Fibroblast of skin of right biceps (primary cell): Measurements from ENCODE around the gene LTBP3.

Experiments
- DNase-seq: peaks from one replicate; pipeline ENCODE4 v3.0.0-alpha.2; 2013

The LTBP3 gene

DNA sequence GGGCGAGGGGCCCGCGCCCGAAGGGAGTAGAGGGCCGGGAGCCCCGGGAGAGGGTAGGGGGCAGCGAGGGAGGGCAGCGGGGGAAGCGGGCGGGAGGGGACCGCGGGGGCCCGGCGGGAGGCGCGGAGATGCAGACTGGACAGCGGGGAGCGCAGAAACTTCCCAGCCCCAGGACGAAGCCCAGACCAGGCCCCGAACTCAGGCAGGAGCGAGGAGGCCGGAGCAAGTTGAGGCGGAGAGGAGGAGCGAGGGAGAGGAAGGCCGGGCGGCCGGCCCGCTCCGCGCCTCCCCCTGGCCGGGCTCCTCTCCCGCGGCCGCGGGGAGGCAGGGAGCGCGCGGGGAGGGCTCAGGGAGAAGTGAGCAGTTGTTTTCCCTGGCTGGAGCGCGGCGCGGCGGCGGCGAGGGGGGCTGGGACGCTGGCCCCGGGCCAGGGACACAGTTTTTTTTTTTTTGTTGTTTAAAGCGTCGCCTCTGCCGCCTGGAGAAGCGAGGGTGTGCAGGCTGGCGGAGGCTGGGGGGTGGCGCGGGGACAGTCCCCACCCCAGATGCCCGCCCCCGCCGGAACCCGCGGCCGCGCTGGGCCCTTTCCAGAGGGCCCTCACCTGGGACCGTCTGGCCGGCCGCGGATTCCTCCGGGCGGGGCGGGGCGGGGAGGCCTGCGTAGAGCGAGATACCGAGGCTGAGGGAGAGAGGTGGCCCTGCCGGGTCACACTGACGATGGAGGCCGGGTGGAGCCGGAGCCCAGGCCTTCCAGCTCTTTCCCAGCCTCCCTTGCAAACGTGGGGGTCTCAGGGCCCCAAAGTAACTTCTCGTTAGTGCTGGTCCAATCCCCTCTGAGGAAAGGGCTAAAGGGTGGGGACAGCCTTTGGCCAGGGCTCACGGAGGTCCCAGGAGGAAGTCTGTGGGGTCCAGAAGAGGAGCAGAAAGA is at the start of gene LTBP3:
LTBP3 (minus strand) TSS at position 358 of the 928 bp plus-strand sequence. CDS start 400 bp downstream, outside the sequence.
- DNase-seq: peak; percentile 89

DNA sequence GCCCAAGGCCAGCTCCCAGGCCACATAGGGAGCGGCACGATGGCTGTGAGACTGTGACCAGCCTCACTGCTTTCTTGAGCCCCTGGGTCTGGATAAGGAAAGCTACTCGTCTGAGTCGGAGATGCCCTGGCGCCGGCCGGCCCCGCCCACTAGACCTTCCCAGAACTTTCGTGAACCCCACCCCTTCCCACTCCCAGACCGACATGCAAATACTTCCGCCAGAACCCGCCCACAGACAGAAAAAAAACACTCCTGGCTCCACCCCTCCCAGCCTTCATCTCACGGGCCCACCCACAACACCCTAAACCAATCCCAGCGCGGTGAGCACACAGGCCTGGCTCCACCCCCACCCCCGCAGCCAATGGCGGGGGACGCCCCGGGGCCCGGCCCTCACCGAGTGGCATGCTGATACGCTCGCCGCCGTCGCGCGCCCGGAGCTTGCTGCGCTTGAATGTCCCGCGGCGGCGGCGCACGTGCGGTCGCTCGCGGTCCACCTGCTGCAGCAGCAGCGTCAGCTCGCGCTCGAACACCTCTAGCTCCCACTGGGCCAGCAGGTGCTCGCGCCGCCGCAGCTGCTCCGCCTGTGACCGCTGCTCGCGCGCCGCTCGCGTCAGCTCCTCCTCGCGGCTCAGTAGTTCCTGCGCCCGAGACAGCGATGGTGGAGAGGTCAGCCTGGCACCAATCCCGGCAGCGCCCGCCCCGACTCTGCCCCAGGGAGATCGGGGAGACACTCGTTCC is 48.9 kb upstream of the LTBP3 start:
- peak; percentile 98 for DNase-seq

DNA sequence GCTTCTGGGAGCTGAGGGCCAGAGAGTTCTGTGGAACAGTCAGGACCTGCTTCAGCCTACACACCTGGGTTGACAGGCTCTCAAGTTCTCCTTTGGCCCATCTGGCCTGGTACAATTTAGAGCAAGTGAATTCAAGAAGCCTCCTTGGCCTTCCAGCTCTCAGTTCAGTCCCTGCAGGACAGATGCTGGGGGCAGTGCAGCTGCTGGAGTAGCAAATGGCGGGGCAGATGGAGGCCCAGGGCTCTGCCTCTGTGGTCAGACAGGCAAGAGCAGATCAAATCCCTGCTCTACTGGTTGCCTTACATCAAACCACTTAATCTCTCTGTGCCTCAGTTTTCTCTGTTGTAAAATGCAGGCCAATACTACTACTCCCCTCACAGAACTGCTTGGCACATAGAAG is 46.1 kb upstream of the LTBP3 start:
- DNase-seq: no peak

DNA sequence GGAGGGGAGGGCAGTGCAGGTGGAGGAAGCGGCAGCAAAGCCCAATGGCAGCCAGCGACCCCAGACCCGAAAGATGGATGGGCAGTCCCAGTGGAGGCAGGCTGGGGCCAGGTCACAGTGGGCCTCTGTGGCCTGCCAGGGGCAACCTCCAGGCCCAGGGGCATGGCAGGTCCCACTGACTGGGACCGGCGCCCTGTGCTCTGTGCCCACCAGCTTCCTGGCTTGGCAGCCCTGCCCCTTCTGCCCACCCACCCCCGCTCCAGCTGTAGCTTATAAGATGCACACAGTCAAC is 41.7 kb upstream of the LTBP3 start:
- DNase-seq: no peak

DNA sequence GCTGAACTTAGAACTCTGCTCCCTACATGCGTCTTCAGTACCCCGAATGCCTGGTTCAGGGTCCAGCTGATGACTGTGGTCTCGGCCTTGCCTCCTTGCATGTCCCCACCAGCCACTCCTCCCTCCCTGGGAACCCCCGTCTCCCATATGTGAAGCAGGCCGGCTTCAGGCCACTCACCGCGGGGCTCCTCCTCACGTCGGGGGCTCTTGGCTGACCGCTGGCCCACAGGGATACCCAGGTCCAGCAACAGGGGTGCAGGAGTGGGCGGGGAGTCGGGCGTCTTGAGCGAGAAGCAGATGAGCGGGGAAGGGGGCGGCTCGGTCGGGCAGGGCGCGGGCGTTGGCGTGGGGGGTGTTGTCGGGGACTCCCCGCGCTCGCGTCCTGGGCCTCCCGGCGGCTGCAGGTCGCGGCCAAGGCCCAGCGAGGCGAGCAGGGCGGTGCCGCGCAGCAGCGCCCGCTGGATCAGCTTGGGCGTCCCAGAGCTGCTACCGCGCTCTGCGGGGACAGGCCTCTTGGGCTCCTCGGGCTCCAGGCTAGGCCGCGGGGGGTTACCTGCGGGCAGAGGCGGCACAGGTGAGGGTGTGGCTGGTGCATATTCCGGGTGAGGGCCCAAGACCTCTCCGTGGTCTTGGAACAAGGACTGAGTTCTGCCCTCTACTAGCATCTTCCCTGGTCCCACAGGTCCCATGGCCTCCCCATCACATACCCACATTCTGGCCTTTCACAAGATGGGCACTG is 41.2 kb upstream of the LTBP3 start:
- DNase-seq: no peak

DNA sequence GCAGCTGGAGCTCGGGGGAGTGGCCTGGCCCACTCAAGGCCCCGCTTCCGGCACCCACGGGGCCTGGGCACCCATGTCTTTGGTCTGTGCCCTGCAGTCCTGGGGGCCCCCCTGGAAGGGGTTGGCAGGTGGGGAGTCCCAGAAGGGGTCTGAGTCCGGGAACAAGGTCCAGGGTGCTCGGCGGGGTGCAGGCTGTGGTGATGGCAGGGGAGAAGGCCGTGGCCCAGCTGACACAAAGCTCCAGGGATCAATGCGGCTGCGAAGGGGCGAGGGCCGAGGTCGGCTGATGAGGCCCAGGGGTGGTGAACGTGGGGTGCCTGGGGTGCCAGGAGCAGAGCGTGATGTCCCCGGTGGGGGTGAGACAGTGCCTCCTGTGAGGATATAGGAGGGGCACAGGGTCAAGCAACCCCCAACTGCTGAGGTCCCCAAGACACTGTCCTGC is 40.1 kb upstream of the LTBP3 start:
- DNase-seq: no peak

DNA sequence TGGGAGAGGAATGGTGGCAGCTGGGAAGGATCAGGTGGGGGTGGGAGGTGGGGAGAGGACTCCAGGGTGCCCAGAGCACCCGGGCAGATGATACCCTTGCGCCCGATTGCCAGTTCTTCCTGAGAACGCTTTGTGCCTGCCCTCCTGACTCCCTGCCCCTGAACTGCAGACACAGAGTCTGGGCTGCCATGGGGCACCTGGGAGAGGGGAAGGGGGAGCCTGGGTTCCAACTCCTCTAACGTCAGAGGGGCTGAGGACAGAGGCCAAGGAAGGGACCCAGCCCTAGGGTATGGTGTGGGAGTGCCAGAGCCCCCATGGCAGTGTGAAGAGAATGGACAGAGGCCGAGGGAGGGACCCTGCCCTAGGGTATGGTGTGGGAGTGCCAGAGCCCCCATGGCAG is 38.4 kb upstream of the LTBP3 start:
- no peak for DNase-seq

DNA sequence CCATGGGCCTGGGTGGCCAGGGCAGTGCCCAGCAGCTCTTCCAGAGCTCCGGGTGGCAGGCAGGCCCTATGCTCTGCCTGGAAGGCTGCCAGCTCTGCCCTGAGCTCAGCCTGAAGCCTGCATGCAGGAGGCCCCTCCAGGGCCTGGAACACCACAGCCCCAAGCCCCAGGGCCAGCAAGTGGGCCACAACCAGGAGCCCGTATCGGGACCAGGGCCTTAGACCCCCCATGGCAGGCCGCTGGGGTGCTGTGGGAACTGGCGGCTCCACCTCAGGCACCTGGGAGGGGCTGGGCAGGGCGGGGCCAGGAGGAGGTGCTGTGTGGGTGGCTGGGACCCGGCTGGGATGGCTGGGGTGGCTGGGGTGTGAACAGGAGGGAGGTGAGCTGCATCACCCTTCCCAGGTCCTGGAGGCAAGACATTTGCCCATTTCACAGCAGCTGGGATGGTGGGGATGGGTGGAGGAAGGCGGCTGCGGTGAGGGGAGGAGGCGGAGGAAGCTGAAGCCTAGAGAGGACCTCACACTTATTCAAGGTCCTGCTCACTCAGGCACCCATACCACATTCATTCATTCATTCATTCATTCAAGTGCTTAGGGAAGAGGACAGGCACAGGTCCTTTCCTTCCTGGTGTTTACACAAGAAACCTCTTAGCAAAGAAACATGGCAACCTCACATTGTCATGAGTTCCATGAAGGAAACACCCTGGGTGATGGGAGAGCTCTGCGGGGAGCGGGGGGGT is 37.6 kb upstream of the LTBP3 start, which contains the start of gene KCNK7:
KCNK7 (minus strand) TSS at position 258 of the 739 bp plus-strand sequence; CDS start at position 230, 28 bp downstream.
- DNase-seq: no peak

DNA sequence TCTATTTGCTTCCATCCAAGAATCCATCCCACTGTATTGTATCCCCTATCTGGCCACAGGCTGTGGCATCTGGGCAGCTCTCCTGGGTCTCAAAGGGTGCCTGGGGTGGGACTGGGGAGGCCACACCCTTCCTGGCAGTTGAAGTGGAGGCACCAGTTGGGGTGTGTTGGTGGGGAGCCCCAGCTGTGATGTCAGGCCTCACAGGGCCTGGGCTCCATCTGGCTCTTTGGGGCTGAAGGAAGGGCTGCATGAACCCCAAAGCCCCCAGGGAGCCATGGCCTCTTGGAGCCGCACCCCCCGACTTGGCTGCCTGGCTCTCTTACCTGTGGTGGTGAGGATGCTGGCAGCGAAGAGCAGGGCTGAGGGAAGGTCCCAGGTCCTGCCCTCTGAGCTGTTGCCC is 37.0 kb upstream of the LTBP3 start:
- DNase-seq: no peak

DNA sequence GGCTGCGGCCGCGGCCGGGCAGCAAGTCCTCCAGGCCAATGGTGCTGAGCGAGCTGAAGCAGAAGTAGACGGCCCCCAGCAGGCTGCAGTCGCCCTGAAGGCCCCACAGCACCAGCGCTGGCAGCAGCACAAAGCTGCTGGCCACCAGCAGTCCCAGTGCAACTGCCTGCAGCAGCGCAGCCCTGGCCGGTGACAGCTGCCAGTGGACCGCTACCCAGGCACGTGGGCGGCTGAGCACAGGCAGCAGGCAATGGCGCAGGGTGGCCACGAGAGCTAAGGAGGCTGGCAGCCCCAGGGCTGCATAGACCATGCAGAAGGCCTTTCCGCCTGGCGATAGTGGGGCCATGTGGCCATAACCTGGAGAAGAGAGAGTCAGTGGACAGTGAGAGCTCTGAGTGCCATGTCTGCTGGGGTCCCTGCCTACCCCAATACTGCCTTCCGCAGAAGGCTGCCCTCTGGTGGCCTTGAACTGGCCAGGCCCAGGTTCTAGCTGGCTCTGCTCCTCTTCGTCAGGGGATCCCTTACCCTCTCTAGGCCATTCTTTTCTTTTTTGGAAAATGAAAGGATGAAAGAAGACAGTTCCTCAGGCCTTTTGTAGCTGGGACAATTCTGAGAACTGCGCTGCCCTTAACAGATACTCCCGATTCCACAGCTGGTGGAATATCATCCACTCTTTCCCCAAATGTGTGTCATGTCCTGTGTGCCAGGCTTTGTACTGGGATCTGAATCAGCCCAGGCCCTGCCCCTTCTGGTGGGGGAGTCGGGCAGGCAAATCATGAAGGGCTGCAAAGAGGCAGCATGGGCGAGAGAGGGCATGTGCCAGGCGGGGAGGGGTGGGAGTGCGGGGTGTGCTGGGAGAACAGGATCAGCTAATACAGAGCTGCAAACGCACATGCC is 35.6 kb upstream of the LTBP3 start:
- peak; percentile 31 for DNase-seq

DNA sequence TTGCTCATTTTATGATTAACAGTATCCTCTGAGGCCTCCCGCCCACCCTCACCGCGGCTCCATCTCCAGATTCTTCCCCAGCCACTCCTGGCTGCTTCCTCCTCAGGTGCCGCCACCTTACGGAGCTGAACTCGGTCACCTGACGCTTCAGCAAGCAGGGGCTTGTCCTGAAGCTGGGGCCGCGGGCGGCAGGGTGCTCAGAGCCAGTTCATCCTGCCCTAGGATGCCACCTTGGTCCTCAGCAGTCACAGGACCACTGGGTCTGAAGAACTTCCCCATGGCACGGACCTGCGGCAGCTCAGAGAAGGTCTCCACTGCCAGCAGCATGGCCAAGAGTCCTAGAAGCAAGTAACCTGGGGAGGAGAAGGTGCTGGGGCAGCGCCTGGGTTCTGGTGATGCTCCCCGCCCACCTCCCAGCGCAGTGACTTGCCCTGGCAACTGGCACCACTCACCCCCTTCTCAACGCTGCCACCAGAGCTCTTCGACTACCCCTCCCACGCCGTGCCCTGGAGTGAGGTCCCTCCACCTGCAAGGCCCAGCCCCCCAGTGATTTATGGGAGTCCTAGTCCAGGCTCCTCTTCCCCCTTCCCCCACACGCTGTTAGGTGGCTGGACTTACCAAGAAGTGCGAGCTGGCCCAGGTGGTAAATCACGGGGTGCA is 34.8 kb upstream of the LTBP3 start:
- DNase-seq: no peak

DNA sequence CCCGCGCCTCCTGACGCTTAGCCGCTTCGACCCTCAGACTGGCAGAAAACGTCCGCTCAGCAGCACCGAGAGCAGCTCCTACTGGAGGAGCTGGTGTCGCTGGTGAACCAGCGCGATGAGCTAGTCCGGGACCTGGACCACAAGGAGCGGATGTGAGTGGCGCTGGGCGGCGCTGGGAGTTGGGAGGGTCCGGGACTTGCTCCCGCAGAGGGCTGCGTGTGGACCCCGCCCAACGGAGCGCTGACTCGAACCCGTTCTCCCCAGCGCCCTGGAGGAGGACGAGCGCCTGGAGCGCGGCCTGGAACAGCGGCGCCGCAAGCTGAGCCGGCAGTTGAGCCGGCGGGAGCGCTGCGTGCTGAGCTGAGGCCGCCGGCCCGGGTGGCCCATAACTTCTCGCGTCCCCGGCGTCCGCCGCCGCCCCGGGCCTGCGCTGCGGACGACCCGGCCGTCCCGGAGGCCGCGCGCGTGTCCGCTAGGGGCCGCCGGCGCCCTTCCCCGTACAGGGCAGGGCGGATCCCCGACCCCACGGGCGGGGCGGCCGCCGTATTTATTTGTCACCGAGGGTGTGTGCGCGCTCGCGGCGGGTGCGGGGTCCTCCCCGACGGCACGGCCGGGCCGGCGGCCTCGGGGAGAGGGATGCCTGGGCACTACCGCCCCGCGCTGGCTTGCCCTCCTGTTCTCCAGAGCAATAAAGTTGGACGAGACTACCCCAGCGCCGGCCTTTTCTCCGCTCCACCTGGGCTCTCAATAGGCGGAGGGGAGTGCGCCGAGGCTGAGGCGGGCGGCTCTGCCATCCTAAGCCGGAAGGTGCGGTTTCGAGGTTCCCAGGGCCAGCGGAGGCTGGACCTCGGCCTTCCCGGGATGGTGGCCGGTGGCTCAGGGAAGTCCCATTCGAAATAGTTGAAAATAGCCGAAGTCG is 34.0 kb upstream of the LTBP3 start:
- peak; percentile 79 for DNase-seq

DNA sequence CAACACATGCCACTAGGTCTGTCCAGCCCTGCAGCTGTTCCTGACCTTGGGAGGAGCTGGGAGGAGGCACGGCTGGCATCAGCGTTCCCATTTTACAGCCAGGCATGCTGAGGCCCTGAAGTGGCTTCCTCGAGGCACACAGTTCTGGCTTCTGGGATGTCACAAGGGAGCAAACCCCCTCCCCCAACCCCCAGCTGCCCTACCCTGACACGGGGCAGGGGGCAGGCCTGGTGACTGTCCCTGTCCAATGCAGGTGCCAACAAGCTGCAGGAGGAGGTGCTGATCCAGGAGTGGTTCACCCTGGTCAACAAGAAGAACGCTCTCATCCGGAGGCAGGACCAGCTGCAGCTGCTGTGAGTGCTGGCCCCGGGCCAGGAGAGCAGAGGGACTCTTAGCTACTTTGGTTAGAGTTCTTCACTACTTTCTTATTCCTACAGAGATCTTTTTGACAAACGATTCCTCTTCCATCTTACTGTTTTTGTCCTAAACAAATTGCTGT is 32.1 kb upstream of the LTBP3 start:
- no peak for DNase-seq

DNA sequence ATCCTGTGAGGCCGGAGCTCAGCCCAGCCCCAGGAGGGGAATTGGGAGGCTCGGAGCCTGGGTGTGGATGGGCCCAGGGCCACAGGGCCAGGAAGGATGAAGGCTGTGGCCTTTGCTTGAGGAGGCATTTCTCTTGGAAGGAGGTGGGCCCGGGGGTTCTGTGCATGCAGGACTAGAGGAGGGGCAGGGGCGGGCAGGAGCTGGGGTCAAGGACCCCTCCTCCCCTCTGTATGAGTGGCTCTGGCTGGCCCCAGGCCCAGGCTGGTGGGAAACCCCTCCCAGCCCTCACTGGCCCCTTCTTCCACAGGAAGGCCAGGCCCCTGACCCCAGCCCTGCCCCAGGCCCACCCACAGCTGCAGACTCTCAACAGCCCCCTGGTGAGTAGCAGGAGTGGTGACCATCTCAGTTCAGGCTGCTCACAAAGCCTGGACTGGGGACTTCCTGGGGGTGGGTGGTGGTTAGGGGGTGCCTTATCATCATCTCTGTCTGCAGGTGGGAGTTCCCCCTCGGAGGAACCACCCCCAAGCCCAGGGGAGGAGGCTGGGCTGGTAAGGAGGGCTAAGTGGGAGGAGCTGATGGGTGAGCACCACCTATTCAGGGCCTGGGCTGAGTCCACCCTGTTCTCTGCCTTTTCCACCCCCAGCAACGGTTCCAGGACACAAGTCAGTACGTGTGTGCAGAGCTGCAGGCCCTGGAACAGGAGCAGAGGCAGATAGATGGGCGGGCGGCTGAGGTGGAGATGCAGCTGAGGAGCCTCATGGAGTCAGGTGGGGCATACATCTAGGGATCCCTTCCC is 31.5 kb upstream of the LTBP3 start:
- no peak for DNase-seq

DNA sequence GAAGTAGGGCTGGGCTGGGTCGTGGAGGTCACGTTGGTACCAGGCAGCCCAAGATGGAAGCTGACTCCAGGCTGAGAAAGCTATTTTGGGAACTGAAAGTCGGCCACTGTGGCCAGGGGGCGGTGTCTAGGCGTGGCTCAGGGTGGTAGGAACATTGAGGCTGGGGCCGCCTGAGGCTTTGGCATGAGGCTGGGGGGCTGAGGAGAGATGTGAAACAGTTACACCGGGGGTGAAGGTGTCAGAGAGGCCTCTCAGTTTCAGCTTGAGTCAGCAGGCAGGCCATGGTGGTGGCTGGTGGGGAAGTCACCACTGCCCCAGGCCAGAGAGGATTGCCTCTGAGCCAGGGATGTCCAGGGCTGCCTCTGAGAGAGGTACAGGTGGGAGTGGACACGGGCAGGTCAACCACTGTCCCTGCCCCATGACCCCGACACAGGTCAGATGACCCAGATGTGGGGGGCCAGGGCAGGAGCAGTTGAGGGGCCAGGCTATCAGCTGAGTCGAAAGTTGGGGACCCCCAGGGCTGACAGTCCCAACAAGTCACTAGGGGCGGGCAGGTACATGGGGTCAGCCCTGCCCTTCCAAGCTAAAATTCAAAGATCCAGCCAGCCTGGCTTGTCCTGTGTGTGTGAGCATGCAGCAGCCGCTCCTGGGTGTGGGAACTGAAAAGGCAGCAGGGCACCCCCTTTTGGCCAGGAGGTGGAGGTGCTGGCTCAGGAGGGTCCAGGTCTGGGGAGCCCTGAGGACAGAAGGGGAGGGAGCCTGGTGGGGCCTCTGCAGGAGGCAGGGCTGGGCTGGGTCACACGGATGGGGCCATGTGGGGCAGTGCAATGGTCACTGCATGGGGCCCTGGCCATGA is 30.3 kb upstream of the LTBP3 start:
- DNase-seq: peak; percentile 58

DNA sequence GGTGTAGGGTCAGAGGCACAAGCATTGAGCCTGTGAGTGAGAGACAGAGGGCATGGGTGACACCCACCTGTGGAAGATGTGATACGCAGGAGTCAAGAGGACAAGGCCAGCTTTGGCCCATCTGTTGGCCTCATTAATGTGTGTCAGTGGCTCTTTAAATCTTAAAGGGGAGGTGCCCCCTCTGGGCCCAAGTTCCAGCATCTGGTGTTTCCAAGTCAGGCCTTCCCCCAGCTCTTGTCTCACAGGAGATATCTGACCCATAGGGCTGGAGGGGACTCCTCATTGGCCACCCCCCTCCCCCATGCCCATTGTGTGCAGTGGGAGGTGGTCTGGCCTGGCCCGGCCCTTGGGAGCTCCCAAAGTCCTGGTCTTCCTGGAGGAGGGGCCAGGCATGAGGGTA is 28.5 kb upstream of the LTBP3 start:
- DNase-seq: no peak

DNA sequence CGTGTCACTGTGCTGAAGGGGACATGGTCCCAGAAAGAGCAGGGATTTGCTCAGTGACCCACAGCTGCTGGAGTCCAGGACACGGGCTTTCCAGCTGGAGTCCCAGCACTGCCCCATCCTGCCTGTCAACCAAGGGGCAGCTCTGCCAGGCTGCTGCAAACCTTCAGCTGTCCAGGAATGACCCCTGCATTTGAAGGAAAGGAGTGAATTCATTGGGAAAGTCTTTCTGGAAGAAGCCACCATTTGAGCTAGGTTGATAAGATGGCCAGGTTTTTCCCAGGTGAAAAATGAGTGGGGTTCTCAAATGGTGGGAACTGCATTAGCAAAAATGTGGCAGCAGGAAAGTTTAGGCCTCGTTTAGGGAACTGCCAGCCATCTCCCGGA is 28.1 kb upstream of the LTBP3 start:
- DNase-seq: no peak
